ENCODE results near the gene PCDH8. TPM values are rescaled to one million over a fixed set of nuclear protein-coding genes. Genes with fewer than 3 reads are reported as not detected.

The PCDH8 gene
- total and polyA plus RNA-seq, 2 donors (not counting 1 experiment from before 2014, with no cell fraction given), result not detected

GRCh38 chr13:52800856-52801255, 47.6 kb downstream of the PCDH8 start:
- Histone ChIP-seq H4K20me1 (ENCODE audit: control insufficient read depth, extremely low read depth, insufficient read depth, low read length) (no peaks in the 10 kb centered on the region), H3K27me3 (ENCODE audit: control insufficient read depth, insufficient read depth, low read length) (no peaks in the 10 kb centered on the region), H3K9me3 (ENCODE audit: control insufficient read depth, insufficient read depth, low read depth, low read length) (no peaks in the 10 kb centered on the region), H2AFZ (ENCODE audit: low read length) (no peak overlapping the region), H3K4me3 (replicated peaks in 1 of 4; ENCODE audit: control extremely low read depth in 1 of 4, insufficient read depth in 1 of 4, low read depth in 3 of 4, low read length in 4 of 4) (no peak overlapping the region), H3K27ac (ENCODE audit: insufficient read depth, low read length) (no peak overlapping the region), H3K4me1 (ENCODE audit: control insufficient read depth, extremely low read depth, insufficient read depth, low read length) (no peaks in the 10 kb centered on the region), H3K79me2 (ENCODE audit: control insufficient read depth, insufficient read depth, low read length) (no peaks in the 10 kb centered on the region), H3K4me2 (ENCODE audit: extremely low read depth, insufficient read depth, low read length) (no peak overlapping the region), H3K36me3 (ENCODE audit: control insufficient read depth, insufficient read depth, low read length) (no peaks in the 10 kb centered on the region), H3K9ac (ENCODE audit: insufficient read depth, low read length) (no peak overlapping the region)
- TF ChIP-seq EZH2 (IDR thresholded peaks at IDR 0.05; ENCODE audit: low read length, missing control alignments) (no peak), CTCF (conservative IDR thresholded peaks at IDR 0.05 in 1 of 2, IDR thresholded peaks at IDR 0.05 in 1 of 2; ENCODE audit: low read depth in 1 of 2, low read length in 2 of 2) (no peak)
- no peak for DNase-seq (ENCODE audit: low read depth in 2 of 2)

- DNase-seq (ENCODE audit: low read depth in 2 of 2), result no peak
- Histone ChIP-seq H3K4me3 (replicated peaks in 1 of 4; ENCODE audit: control extremely low read depth in 1 of 4, insufficient read depth in 1 of 4, low read depth in 3 of 4, low read length in 4 of 4) (no peak overlapping the region), H3K36me3 (ENCODE audit: control insufficient read depth, insufficient read depth, low read length) (no peaks in the 10 kb centered on the region), H3K27me3 (ENCODE audit: control insufficient read depth, insufficient read depth, low read length) (no peaks in the 10 kb centered on the region), H3K4me1 (ENCODE audit: control insufficient read depth, extremely low read depth, insufficient read depth, low read length) (no peaks in the 10 kb centered on the region), H2AFZ (ENCODE audit: low read length) (no peak overlapping the region), H3K4me2 (ENCODE audit: extremely low read depth, insufficient read depth, low read length) (no peak overlapping the region), H4K20me1 (ENCODE audit: control insufficient read depth, extremely low read depth, insufficient read depth, low read length) (no peaks in the 10 kb centered on the region), H3K9me3 (ENCODE audit: control insufficient read depth, insufficient read depth, low read depth, low read length) (no peaks in the 10 kb centered on the region), H3K79me2 (ENCODE audit: control insufficient read depth, insufficient read depth, low read length) (no peaks in the 10 kb centered on the region), H3K9ac (ENCODE audit: insufficient read depth, low read length) (no peak overlapping the region), H3K27ac (ENCODE audit: insufficient read depth, low read length) (no peak overlapping the region)
- TF ChIP-seq CTCF (conservative IDR thresholded peaks at IDR 0.05 in 1 of 2, IDR thresholded peaks at IDR 0.05 in 1 of 2; ENCODE audit: low read depth in 1 of 2, low read length in 2 of 2) (no peak), EZH2 (IDR thresholded peaks at IDR 0.05; ENCODE audit: low read length, missing control alignments) (no peak)
Observed at GRCh38 chr13:52798770-52799430, 49.5 kb downstream of the PCDH8 start.

GRCh38 chr13:52797176-52797575, 51.3 kb downstream of the PCDH8 start:
- Histone ChIP-seq H3K4me1 (ENCODE audit: control insufficient read depth, extremely low read depth, insufficient read depth, low read length) (no peaks in the 10 kb centered on the region), H3K4me2 (ENCODE audit: extremely low read depth, insufficient read depth, low read length) (no peak overlapping the region), H3K4me3 (replicated peaks in 1 of 4; ENCODE audit: control extremely low read depth in 1 of 4, insufficient read depth in 1 of 4, low read depth in 3 of 4, low read length in 4 of 4) (no peak overlapping the region), H3K27me3 (ENCODE audit: control insufficient read depth, insufficient read depth, low read length) (no peaks in the 10 kb centered on the region), H3K27ac (ENCODE audit: insufficient read depth, low read length) (no peak overlapping the region), H3K9me3 (ENCODE audit: control insufficient read depth, insufficient read depth, low read depth, low read length) (no peaks in the 10 kb centered on the region), H3K36me3 (ENCODE audit: control insufficient read depth, insufficient read depth, low read length) (no peaks in the 10 kb centered on the region), H3K79me2 (ENCODE audit: control insufficient read depth, insufficient read depth, low read length) (no peaks in the 10 kb centered on the region), H2AFZ (ENCODE audit: low read length) (no peak overlapping the region), H4K20me1 (ENCODE audit: control insufficient read depth, extremely low read depth, insufficient read depth, low read length) (no peaks in the 10 kb centered on the region), H3K9ac (ENCODE audit: insufficient read depth, low read length) (no peak overlapping the region)
- no peak for TF ChIP-seq CTCF (conservative IDR thresholded peaks at IDR 0.05 in 1 of 2, IDR thresholded peaks at IDR 0.05 in 1 of 2; ENCODE audit: low read depth in 1 of 2, low read length in 2 of 2)
- no peak for TF ChIP-seq EZH2 (IDR thresholded peaks at IDR 0.05; ENCODE audit: low read length, missing control alignments)
- DNase-seq (ENCODE audit: low read depth in 2 of 2), result no peak
